Fibroblast of lung (primary cell): Measurements from ENCODE around the gene FANCE.

ENCODE experiments used
- EZH2 ChIP-seq: IDR thresholded peaks from 2 replicates; pipeline ENCODE4 v1.5.1; 2012; ENCODE audit warnings: low read length, control low read depth, mild to moderate bottlenecking; ENCODE audit errors: missing control alignments
- TF ChIP-seq, protein P1 (sequence below), 2 donors: IDR thresholded peaks in 1 of 2; conservative IDR thresholded peaks in 1 of 2; 1 replicate in 1 of 2; 2 replicates in 1 of 2; pipeline ENCODE4 v1.5.1; 2011 to 2012; ENCODE audit warnings: low read length in 2 of 2, control low read depth in 1 of 2, inconsistent platforms in 1 of 2, low read depth in 1 of 2, mild to moderate bottlenecking in 1 of 2

DNA sequence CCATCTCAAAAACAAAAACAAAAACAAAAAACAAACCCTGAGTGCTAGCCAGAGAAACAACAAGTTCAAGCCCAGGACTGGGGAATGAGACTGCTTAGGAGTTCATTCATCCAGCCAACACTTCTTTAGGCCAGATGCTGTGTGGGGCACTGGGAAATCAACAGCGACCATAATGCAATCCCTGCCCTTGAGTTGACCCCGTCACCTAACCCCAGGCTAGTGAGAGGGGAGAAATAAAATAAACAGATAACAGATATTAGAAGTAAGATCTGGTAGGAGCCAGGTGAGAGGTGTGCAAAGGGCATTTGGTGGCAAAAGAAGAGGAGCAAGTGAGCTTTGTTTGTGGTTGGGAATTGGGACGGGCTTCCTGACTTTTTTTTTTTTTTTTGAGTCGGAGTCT lies 11.2 kb downstream of the FANCE start:
- TF ChIP-seq, protein P1, sequence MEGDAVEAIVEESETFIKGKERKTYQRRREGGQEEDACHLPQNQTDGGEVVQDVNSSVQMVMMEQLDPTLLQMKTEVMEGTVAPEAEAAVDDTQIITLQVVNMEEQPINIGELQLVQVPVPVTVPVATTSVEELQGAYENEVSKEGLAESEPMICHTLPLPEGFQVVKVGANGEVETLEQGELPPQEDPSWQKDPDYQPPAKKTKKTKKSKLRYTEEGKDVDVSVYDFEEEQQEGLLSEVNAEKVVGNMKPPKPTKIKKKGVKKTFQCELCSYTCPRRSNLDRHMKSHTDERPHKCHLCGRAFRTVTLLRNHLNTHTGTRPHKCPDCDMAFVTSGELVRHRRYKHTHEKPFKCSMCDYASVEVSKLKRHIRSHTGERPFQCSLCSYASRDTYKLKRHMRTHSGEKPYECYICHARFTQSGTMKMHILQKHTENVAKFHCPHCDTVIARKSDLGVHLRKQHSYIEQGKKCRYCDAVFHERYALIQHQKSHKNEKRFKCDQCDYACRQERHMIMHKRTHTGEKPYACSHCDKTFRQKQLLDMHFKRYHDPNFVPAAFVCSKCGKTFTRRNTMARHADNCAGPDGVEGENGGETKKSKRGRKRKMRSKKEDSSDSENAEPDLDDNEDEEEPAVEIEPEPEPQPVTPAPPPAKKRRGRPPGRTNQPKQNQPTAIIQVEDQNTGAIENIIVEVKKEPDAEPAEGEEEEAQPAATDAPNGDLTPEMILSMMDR (conservative IDR thresholded peaks at IDR 0.05 in 1 of 2, IDR thresholded peaks at IDR 0.05 in 1 of 2; ENCODE audit: low read depth in 1 of 2, low read length in 2 of 2): no peak
- no peak for TF ChIP-seq EZH2
